ENCODE data around the gene PPCDC.
"Not testable (repeated sequence)": the region's sequence is repeated elsewhere in the genome, so short reads cannot be mapped to it uniquely, and the experiment has no call there.

The PPCDC gene

DNA sequence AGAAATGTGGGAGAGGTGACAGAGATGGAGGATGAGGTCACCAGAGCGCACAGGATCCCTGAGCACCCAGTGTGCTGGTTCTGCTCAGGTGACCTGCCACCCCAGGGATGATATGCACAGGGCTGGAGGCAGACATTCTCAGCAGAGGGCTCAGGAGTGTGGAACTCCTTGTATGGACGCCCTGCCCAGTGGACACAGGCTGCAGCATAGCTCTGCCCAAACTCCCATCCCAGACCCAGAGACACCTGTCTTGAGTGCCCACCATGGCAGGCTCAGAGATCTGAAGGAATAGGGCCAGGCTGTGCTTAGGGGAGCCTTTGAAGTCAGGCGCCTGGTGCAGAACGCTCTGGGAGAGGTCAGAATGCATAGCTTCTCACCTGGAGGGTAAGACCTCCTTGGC lies 47.3 kb downstream of the PPCDC start:
- no peak for DNase-seq

GRCh38 chr15:75073197-75073596 lies 49.8 kb downstream of the PPCDC start:
- no peak for DNase-seq

- no peak for DNase-seq
Observed at GRCh38 chr15:75076277-75076676, 52.9 kb downstream of the PPCDC start.

DNA sequence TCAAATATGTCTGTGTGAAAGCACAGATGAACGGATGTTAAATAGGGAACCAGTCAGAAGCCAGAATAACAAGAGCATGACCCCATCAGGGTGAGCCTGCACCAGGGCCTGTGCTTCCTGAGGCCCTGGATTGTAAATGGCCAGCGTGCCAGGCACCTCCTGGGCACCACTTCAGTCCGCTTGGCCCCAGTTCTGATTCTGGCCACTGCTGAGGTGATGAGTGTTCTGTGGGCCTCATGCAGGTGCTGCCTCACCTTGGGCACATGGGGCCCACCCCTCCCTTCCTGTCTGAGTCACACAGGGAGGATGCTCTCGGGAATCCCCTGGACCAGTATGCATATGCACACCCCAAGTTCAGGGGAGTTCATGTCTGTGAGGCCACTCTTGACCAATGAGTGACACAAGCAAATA lies 54.2 kb downstream of the PPCDC start:
- DNase-seq, result not testable (repeated sequence)

- DNase-seq, result no peak
Observed at GRCh38 chr15:75081150-75081549, 57.8 kb downstream of the PPCDC start.

GRCh38 chr15:75082689-75083088 lies 59.3 kb downstream of the PPCDC start:
- DNase-seq, result no peak

- DNase-seq, result not testable (repeated sequence)
Observed at GRCh38 chr15:75085708-75086107, 62.3 kb downstream of the PPCDC start.

DNA sequence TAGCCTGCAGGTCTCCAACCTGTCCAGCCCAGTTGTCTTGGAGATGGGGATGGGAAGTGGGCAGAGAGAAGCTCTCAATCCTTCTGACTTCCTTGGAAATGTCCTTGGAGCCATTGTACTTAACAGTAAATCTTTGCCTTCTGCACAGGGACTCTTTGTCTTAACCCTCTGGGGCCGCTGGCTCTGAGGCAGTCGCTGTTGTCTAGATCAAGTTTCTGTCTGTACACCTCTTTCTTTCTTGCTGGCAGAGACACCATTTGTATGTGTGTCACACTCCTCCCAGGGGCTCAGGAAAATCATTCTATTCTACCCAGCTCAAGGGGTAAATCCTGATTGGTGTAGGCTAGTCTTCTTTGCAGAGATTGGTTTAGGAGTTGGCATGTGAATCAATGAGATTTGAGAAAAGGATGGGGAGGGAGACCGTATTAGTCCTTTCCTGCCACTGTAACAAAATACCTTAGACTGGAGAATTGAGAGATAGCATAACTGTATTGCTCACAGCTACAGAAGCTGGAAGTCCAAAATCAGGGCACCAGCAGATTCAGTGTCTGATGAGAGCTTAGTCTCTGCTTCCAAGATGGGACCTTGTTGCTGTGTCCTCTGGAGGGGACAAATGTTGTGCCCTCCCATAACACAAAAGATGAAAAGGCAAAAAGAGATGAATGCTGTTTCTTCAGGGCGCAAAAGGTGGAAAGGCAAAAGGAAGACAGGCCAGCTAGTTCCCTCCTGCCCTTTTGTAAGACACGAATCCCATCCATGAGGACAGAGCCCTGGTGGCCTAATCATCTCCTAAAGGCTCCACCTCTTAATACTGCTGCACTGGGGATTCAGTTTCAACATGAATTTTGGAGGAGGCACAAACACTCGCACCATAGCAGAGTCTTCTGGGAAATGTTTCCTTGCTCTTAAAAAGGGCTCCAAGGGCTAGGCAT lies 66.3 kb downstream of the PPCDC start:
- DNase-seq, result no peak

DNA sequence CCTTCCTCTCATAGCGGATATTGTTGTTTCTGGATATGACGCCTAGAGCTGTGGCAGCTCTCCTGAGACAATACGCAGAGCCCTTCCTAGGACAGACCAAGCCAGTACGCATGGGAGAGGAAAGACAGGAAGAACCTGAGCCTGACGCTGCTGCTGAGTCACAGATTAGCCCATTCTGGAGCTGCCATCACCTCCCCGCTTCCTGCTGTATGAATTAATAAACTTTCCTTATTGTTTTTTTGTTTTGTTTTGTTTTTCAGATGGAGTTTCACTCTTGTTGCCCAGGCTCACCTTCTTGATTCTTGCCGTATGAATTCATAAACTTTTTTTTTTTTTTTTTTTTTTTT lies 67.0 kb downstream of the PPCDC start:
- no peak for DNase-seq

DNA sequence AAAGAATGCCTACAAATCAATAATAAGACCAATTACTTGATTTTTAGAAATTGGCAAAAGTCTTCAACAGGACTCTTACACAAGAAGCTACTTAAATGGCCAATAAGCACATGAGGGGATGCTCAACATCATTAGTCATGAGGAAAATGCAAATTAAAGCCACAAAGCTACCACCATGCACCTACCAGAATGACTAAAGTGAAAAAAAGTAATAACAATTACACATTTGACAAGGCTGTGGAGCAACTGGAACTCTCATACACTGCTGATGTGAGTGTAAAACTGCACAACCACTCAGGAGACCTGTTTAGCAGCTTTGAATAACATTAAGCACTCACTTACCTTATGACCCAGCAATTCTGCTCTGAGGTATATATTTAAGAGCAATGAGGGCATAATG lies 68.4 kb downstream of the PPCDC start:
- DNase-seq, result no peak

DNA sequence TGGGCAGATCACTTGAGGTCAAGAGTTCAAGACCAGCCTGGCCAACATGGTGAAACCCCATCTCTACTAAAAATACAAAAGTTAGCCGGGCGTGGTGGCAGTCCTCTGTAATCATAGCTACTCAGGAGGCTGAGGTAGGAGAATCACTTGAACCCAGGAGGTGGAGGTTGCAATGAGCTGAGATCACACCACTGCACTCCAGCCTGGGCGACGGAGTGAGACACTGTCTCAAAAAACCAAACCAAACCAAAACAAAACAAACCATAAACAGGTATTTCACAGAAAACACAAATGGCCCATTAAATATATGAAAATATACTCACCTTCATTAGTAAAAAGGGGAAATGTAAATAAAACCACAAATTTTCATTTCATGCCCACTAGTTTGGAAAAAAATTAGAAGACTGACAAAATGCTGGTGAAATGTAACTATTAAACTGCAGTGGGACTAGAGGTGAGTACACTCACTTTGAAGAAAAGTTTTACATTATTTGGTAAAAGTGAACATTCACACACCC lies 71.6 kb downstream of the PPCDC start:
- DNase-seq, result not testable (repeated sequence)

DNA sequence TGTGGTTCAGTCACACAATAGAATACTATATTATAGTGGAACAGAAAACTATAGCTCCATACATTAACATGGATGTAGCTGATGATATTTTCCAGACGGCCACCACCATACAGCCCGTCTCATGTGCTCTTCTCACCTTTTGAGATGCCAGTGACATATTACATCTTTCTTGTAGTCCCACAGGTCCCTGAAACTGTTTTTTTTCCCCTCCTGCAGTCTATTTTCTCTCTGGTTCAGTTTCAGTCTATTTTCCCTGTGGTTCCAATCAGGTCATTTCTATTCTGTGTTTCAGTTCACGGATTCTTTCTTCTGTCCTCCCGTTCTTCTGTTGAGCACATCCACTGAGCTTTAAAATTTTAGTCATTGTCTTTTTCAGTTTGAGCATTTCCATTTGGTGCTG lies 72.2 kb downstream of the PPCDC start:
- DNase-seq, result no peak

DNA sequence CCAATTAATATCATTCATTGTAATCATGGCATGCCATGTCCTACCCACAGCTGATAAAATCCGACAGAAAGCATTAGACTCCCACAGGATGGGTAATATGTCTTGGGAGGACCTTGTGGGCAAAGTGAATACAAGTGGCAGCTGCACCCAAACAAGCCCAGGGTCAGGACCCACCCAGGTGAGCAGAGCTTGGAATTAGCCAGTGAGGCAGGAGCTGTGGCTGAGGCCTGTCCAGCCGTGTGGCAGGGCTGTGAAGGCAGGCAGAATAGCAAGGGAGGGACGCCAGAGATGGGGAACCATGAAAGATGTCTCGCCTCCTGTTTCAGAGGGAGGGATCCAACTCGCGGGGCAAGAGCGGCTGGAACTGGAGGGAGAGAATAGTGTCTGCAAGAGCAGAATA lies 74.5 kb downstream of the PPCDC start:
- DNase-seq, result no peak

GRCh38 chr15:75098404-75098803 lies 75.0 kb downstream of the PPCDC start:
- no peak for DNase-seq

Data from NCI-H774 (cell line).